Measurements from ENCODE around the gene VPS45. TPM values are rescaled to one million over a fixed set of nuclear protein-coding genes. Genes with fewer than 3 reads are reported as not detected.
"Not testable (repeated sequence)": the region's sequence is repeated elsewhere in the genome, so short reads cannot be mapped to it uniquely, and the experiment has no call there.

VPS45 gene
- total RNA-seq, 1 donor from 2014 or later, result 41.5 TPM

DNA sequence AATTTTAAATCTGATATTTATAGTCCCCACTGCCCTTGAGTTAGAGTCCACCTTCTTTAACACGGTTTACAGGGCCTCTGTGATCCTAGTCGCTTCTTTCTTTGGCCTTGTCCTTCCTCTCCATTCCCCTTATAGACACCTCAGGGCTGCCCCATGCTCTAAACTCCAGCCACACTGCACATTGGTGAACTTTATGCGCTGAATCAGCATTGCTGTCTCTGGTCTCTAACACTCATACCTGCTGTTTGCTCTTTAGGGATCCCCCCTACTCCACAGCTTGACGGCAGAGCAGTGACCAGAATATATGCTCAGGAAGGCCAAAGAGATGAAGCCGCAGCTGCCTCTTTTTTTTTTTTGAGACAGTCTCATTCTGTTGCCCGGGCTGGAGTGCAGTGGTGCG is 112.3 kb downstream of the VPS45 start:
- Mint-ChIP-seq H3K4me1 (ENCODE audit: unreplicated experiment) (no peaks in the 10 kb centered on the region), H3K4me3 (no peak overlapping the region), H3K36me3 (no peaks in the 10 kb centered on the region), H3K27ac (no peak overlapping the region), H3K27me3 (no peaks in the 10 kb centered on the region), H3K9me3 (no peaks in the 10 kb centered on the region)
- no peak for DNase-seq (ENCODE audit: extremely low spot score, unreplicated experiment)
- TF ChIP-seq CTCF (conservative IDR thresholded peaks at IDR 0.05), result no peak

GRCh38 chr1:150180474-150180873 is 112.9 kb downstream of the VPS45 start:
- TF ChIP-seq CTCF (conservative IDR thresholded peaks at IDR 0.05), result no peak
- no peaks in the 10 kb centered on the region for H3K9me3 Mint-ChIP-seq
- no peaks in the 10 kb centered on the region for H3K27me3 Mint-ChIP-seq
- no peak overlapping the region for H3K4me3 Mint-ChIP-seq
- DNase-seq (ENCODE audit: extremely low spot score, unreplicated experiment), result no peak
- H3K27ac Mint-ChIP-seq, result no peak overlapping the region
- no peaks in the 10 kb centered on the region for H3K4me1 Mint-ChIP-seq (ENCODE audit: unreplicated experiment)
- no peaks in the 10 kb centered on the region for H3K36me3 Mint-ChIP-seq

DNA sequence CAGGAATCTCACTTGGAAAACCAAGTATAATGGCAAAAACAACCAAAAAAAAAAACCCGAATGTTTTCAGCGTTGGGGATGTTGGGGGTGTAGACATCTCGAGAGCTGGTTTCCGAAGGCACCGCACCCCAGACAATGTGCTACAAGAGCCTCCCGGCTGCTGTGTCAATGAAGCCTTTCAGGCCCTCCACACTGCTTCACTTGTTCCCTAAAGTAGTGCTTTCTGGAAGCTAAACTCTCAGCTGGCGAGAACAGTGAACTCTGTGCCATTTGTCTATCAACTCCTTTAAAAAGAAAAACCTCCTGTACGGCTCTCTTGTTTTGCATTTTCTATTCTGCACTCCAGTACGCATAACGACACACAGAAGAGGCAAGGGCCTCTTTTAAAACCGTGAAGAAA is 114.7 kb downstream of the VPS45 start:
- no peak overlapping the region for H3K27ac Mint-ChIP-seq
- H3K36me3 Mint-ChIP-seq, result no peaks in the 10 kb centered on the region
- no peaks in the 10 kb centered on the region for H3K9me3 Mint-ChIP-seq
- H3K4me3 Mint-ChIP-seq, result no peak overlapping the region
- DNase-seq (ENCODE audit: extremely low spot score, unreplicated experiment), result no peak
- H3K4me1 Mint-ChIP-seq (ENCODE audit: unreplicated experiment), result peaks cover 2% of the 10 kb centered on the region
- no peak for TF ChIP-seq CTCF (conservative IDR thresholded peaks at IDR 0.05)
- H3K27me3 Mint-ChIP-seq, result no peaks in the 10 kb centered on the region

DNA sequence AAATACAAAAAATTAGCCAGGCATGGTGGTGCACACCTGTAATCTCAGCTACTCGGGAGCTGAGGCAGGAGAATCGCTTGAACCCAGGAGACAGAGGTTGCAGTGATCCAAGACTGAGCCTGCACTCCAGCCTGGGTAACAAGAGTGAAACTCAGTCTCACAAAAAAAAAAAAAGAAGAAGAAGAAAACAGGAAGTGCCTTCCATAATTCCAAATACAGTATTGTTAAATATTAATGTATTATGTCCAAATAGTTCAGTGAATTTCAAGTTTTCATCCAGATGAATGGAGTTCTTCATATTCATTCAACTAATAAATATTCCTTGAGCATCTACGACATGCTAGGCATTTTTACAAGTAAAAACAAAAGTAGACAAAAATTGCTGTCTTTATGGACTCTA is 115.5 kb downstream of the VPS45 start:
- Mint-ChIP-seq H3K4me1 (ENCODE audit: unreplicated experiment) (peaks cover 6% of the 10 kb centered on the region), H3K4me3 (no peak overlapping the region), H3K27ac (no peak overlapping the region), H3K9me3 (no peaks in the 10 kb centered on the region), H3K36me3 (no peaks in the 10 kb centered on the region), H3K27me3 (no peaks in the 10 kb centered on the region)
- no peak for DNase-seq (ENCODE audit: extremely low spot score, unreplicated experiment)
- no peak for TF ChIP-seq CTCF (conservative IDR thresholded peaks at IDR 0.05)

DNA sequence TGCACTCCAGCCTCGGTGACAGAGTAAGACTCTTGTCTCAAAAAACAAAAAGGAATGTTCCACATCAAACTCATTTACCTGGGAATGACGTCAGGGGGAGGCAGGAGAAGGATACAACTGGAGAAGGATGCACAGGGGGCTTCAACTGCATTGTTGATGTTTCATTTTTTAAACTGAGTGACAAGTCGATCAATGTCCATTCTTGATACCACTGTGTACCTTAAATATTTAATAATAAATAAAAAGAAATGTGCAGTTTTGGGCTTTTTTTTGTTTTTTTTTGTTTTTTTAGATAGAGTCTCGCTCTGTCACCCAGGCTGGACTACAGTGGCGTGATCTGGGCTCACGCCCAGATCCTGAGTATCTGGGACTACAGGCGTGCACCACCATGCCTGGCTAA is 117.9 kb downstream of the VPS45 start:
- Mint-ChIP-seq H3K36me3 (no peaks in the 10 kb centered on the region), H3K27me3 (no peaks in the 10 kb centered on the region), H3K4me3 (no peak overlapping the region), H3K27ac (no peak overlapping the region), H3K9me3 (no peaks in the 10 kb centered on the region), H3K4me1 (ENCODE audit: unreplicated experiment) (peaks cover 6% of the 10 kb centered on the region)
- no peak for DNase-seq (ENCODE audit: extremely low spot score, unreplicated experiment)
- TF ChIP-seq CTCF (conservative IDR thresholded peaks at IDR 0.05), result no peak

DNA sequence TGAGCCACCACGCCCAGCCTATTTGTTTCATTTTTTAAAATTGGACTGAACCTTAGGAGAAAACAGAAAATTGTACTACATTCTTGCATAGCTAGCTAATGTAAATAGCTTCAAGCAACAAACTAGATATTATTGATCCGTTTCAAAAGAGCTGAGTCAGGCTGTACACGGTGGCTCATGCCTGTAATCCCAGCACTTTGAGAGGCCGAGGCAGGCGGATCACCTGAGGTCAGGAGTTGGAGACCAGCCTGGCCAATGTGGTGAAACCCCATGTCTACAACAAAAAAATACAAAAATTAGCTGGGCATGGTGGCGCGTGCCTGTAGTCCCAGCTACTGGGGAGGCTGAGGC is 118.8 kb downstream of the VPS45 start:
- H3K27me3 Mint-ChIP-seq; H3K4me1 Mint-ChIP-seq (ENCODE audit: unreplicated experiment); H3K27ac Mint-ChIP-seq; DNase-seq (ENCODE audit: extremely low spot score, unreplicated experiment); H3K36me3 Mint-ChIP-seq; H3K4me3 Mint-ChIP-seq; H3K9me3 Mint-ChIP-seq: not testable (repeated sequence)
